NCI-H187 (cell line): Measurements from ENCODE around the gene PUM2.
"Not testable (repeated sequence)": the region's sequence is repeated elsewhere in the genome, so short reads cannot be mapped to it uniquely, and the experiment has no call there.

Source experiments
- DNase-seq, 2 experiments: peaks; one replicate each; lab custom pipeline; 2025; lab: John Stamatoyannopoulos, UW

PUM2 gene

DNA sequence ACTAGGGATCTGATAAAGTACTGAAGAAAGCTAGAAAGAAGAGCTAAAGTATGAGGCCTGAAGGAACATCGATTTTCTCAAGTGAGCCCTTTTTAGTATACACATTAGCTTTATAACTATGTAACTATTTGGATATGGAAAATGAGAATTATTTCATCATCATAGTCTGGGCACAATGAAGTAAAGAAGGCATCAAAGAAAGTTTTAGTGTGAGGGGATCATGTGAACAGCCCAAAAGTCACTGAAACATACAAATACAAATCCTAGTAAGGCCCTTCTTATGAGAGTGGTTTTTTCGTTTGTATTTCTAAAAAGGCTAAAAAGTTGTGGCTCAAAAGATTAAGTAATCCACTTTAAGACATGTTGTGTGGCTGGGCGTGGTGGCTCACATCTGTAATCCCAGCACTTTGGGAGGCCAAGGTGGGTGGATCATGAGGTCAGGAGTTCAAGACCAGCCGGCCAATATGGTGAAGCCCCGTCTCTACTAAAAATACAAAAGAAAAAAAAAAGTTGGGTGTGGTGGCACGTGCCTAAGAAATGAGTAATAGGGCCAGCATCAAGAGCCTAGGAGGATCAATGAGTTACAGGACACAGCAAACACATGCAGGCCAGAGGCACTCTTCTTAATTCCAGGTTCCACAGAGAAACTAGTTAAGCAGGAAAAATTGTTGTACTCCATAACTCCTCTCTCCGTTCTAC is 61.9 kb downstream of the PUM2 start:
- no peak for DNase-seq

GRCh38 chr2:20282916-20283592 is 67.6 kb downstream of the PUM2 start:
- DNase-seq: no peak

DNA sequence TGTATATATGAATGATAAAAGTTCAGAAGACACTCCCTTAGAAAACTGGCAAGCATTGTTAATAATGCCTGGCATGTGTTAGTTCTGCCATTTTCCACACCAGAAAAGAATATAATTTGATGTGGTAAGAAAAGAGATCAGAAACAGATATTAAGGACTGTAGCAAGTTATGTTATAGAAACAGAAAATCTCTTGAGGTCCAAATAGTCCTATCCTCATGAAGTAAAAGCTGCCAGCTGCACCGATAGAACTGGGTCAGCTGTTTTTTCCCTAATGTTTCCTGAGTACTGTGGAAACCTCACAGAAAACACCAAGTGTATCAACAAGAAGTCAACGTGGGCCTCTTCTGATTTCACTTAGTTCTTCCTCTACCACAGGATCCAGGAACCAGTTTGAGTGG is 68.8 kb downstream of the PUM2 start:
- DNase-seq: no peak

DNA sequence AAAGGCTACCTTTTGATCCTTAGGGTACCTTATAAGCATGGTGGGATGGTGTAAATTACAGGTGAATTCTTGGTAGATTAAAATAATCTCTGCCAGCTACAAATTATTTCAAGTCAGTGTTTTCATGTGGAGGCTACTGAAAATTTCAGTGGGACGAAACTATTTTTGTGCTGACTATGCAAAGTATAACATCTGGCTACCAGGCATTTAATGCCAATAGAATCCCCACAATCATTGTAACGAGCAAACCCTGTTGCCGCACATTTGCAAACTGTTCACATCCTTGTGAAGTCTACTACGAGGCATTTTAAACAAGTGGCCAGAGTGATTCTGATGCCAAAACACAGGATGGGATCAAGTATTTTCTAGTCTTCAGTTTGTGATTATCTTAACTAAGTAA is 77.6 kb downstream of the PUM2 start:
- DNase-seq: no peak

DNA sequence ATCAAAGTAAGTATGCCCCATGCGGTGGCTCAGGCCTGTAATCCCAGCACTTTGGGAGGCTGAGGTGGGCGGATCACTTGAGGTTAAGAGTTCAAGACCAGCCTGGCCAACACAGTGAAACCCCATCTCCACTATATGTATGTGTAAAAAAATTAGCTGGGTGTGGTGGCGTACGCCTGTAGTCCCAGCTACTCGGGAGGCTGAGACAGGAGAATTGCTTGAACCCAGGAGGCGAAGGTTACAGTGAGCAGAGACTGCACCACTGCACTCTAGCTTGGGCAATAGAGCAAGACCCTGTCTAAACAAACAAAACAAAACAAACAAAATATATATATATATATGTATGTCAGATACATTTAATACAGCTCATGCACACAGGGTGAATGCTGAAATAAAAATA is 82.3 kb downstream of the PUM2 start:
- not testable (repeated sequence) for DNase-seq

GRCh38 chr2:20267529-20267928 is 83.1 kb downstream of the PUM2 start:
- DNase-seq: no peak

GRCh38 chr2:20264629-20265028 is 86.0 kb downstream of the PUM2 start:
- DNase-seq: no peak

DNA sequence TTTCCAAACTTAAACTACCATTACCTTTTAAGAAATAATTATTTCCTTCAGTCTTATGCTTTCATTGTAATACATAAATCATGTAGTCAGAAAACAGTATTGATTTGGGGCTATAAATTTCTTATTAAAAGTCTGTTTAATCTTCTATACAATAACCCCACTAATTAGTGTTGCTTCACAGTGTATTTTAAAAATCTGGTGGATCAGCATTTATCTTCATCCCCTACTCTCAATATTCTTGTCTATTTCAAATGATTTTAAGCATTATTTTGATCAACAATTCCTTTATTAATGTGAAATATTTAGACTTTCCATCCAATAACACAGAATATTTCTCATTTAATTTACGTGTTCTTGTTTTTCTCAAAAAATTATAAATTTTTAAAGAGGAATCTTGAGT is 93.2 kb downstream of the PUM2 start:
- DNase-seq: no peak

DNA sequence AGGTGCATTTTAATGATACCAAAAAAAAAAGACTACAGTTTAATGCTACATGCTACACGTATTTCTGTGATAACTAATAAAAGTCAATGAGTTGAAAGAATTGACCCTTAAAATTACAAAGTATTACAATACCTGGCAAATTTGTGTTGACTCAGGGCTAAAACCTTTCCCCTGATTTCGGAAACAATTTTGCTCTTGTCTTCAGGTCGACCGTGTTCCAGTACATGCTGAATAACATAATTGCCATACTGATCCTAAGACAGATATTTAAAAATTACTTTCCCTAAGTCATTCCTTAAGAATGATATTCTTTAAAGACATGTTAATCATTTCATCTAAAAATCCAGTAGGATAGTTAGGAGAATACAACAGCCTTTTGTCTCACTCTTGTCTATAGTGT is 95.9 kb downstream of the PUM2 start:
- DNase-seq: no peak

- DNase-seq: no peak
Observed at GRCh38 chr2:20250436-20250835, 100.2 kb downstream of the PUM2 start.

- DNase-seq: no peak
Observed at GRCh38 chr2:20249170-20249569, 101.5 kb downstream of the PUM2 start.

DNA sequence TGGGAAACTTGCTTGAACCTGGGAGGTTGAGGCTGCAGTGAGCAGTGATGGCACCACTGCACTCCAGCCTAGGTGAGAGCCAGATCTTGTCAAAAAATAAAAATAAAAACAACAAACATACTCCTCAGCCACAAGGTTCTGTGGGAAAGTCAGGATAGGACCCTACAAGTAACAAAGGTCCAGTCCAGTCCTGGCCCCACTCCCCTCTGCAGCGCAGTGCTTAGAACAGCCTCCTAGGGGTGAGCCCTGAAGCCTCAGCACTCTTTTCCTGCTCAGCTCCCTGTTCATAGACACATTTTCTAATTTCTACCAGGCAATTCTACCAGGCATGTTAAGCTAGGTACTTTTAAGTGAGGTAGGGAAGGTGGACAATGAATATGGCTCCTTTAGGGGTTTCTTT is 103.6 kb downstream of the PUM2 start:
- DNase-seq: no peak

DNA sequence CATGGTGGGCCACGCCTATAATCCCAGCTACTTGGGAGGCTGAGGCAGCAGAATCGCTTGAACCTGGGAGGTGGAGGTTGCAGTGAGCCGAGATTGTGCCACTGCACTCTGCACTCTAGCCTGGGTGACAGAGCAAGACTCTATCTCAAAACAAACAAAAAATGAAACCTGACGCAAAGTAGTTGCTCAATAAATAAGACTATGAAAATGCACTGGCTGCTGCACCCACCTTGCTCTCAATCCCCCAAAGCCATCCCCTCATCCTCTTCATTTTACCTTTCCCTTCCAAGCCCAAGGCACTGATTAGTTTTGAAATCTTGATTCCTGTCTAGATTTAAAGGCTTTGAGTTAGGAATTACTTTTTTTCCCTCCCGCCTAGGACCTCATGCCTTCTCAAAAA is 107.0 kb downstream of the PUM2 start:
- not testable (repeated sequence) for DNase-seq

- peak in 1 of 2 experiments; percentile 54 for DNase-seq
Observed at GRCh38 chr2:20242727-20243377, 107.8 kb downstream of the PUM2 start.

GRCh38 chr2:20241973-20242726 is 108.5 kb downstream of the PUM2 start:
- DNase-seq: no peak

DNA sequence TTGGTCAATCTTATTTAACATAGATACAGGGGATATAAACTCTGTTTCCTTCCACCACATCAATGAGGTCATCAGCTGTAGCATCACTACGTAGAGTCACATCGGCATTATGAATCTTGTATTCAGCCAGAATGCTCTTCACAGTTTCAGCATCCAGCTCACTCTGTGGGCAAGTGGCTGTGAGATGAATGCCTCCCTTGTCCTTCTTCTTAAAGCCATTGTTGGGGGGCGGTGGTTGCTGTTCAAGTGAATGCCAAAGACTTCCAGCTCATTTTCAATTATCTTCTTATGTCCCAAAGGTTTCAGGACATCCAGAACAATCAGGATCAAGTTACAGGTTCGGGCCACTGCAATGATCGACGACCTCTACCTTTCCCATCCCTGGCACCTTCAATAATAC is 110.4 kb downstream of the PUM2 start:
- DNase-seq: not testable (repeated sequence)

DNA sequence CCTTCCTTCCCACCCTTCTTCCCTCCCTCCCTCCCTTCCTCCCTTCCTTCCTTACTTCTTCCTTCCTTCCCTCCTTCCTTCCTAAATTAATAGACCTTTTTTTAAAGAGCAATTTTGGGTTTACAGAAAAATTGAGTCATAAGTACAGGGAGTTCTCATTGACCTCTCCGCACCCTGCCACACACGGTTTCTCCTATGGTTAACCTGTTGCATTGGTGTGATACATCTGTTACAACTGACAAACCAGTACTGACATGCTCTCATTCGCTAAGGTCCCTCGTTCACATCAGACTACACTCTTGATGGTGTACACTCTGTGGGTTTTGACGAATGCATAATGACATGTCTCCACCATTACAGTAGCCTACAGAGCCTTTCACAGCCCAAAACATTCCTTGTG is 114.1 kb downstream of the PUM2 start:
- DNase-seq: no peak

- no peak for DNase-seq
Observed at GRCh38 chr2:20235655-20236305, 114.9 kb downstream of the PUM2 start.

- not testable (repeated sequence) for DNase-seq
Observed at GRCh38 chr2:20234597-20234996, 116.0 kb downstream of the PUM2 start.

GRCh38 chr2:20232837-20233207 is 117.8 kb downstream of the PUM2 start:
- DNase-seq: no peak

DNA sequence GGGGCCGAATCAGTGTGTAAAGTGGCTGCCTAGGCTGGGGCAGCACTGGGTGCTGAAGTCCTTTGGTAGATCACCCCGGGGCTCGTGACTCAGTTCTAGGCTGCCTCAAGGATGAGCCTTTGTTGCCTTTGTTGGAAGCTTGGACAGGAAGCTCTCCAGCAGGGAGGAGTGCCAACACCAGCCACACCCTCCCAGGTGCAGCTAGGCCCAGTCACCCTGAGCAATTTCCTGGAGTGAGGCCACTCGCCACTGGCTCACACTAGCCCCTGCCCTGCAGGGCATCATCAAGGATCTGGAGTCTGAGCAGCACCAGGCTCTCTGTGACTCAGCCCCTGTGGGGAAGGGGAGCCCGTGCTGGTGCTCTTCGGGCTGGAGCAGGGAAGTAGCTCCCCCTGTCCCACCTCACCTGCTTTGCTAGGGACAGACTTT is 119.0 kb downstream of the PUM2 start:
- peak; percentile 24 to 41 for DNase-seq

DNA sequence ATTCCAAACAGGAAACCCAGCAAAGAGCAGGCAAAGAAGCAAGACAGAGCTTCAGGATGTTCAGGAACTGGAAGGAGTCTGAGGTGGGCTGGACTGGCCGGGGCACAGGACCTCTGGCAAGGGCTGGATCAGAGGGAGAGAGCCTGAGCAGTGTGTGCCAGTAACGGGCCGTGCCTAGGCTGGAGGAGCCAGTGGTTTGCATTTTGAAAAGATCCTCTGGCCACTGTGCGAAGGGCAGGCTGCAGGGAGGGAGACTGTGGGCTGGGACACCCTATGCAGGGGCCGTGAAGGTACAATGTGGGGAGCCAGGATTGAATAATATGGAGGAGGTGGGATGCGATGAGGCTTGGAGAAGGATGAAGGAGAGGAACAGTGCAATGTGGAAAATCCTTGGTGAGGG is 119.5 kb downstream of the PUM2 start:
- DNase-seq: no peak
